Astrocyte (in vitro differentiated cells and primary cell): ENCODE results near the gene PFDN1. TPM values are rescaled to one million over a fixed set of nuclear protein-coding genes. Genes with fewer than 3 reads are reported as not detected.

Source experiments
- DNase-seq: peaks from one replicate; pipeline ENCODE4 v3.0.0-alpha.2; 2010; ENCODE audit warnings: low read depth
- FAIRE-seq: peaks from 2 replicates; lab custom pipeline; 2011; peaks lifted over from hg19 to GRCh38; lab: Jason Lieb, UNC
- H2AFZ ChIP-seq: 2 replicates; pipeline ENCODE4 v1.6.0; 2012; ENCODE audit warnings: low read depth, low read length, inconsistent platforms
- H3K27ac ChIP-seq: 2 replicates; pipeline ENCODE4 v1.5.1; 2011; ENCODE audit warnings: low read depth, low read length, inconsistent platforms
- H3K27me3 ChIP-seq: 2 replicates; pipeline ENCODE4 v1.6.0; 2011; ENCODE audit warnings: low read length, inconsistent platforms; ENCODE audit not compliant: insufficient read depth
- H3K36me3 ChIP-seq: 2 replicates; pipeline ENCODE4 v1.5.1; 2011; ENCODE audit warnings: low read length, inconsistent platforms; ENCODE audit not compliant: insufficient read depth
- H3K4me1 ChIP-seq: 2 replicates; pipeline ENCODE4 v1.5.1; 2011; ENCODE audit warnings: low read length, inconsistent platforms; ENCODE audit not compliant: insufficient read depth
- H3K4me2 ChIP-seq: 2 replicates; pipeline ENCODE4 v1.6.0; 2012; ENCODE audit warnings: low read length, inconsistent platforms
- H3K4me3 ChIP-seq: 2 replicates; pipeline ENCODE4 v1.5.1; 2011; ENCODE audit warnings: low read depth, mild to moderate bottlenecking, low read length, inconsistent platforms; ENCODE audit not compliant: insufficient read depth
- H3K79me2 ChIP-seq: 2 replicates; pipeline ENCODE4 v1.6.0; 2012; ENCODE audit warnings: mild to moderate bottlenecking, low read length, inconsistent platforms; ENCODE audit not compliant: insufficient read depth
- H3K9ac ChIP-seq: 2 replicates; pipeline ENCODE4 v1.6.0; 2012; ENCODE audit warnings: mild to moderate bottlenecking, low read length, inconsistent platforms
- H3K9me3 ChIP-seq: 2 replicates; pipeline ENCODE4 v1.5.1; 2012; ENCODE audit warnings: low read depth, mild to moderate bottlenecking, low read length, inconsistent platforms; ENCODE audit not compliant: insufficient read depth
- H4K20me1 ChIP-seq: 2 replicates; pipeline ENCODE4 v1.6.0; 2012; ENCODE audit warnings: low read length, inconsistent platforms; ENCODE audit not compliant: insufficient read depth
- H3K27ac Mint-ChIP-seq: one replicate; pipeline ENCODE4 v1.8.0; 2021; ENCODE audit warnings: mild to moderate bottlenecking, mixed read lengths; ENCODE audit not compliant: unreplicated experiment
- H3K27me3 Mint-ChIP-seq: one replicate; pipeline ENCODE4 v1.8.0; 2021; ENCODE audit warnings: low read depth, mixed read lengths; ENCODE audit not compliant: unreplicated experiment
- H3K36me3 Mint-ChIP-seq: one replicate; pipeline ENCODE4 v1.8.0; 2021; ENCODE audit warnings: low read depth, mixed read lengths; ENCODE audit not compliant: unreplicated experiment
- H3K4me1 Mint-ChIP-seq: one replicate; pipeline ENCODE4 v1.8.0; 2021; ENCODE audit warnings: low read depth, mixed read lengths; ENCODE audit not compliant: unreplicated experiment
- H3K4me3 Mint-ChIP-seq: one replicate; pipeline ENCODE4 v1.8.0; 2021; ENCODE audit warnings: mild to moderate bottlenecking, moderate library complexity, mixed read lengths; ENCODE audit not compliant: unreplicated experiment
- H3K9me3 Mint-ChIP-seq: one replicate; pipeline ENCODE4 v1.8.0; 2021; ENCODE audit warnings: mild to moderate bottlenecking, mixed read lengths; ENCODE audit not compliant: unreplicated experiment
- CTCF ChIP-seq: IDR thresholded peaks from 2 replicates; pipeline ENCODE4 v1.5.1; 2011; ENCODE audit warnings: low read depth, mild to moderate bottlenecking, inconsistent platforms, low read length, moderate library complexity; ENCODE audit not compliant: insufficient read depth
- EZH2 ChIP-seq: IDR thresholded peaks from 2 replicates; pipeline ENCODE4 v1.6.1; 2012; ENCODE audit warnings: mild to moderate bottlenecking, low read length, inconsistent platforms; ENCODE audit not compliant: insufficient read depth
- total RNA-seq: library from RNA; stranded (reverse); gene quantifications from 2 replicates; pipeline ENCODE4 v1.2.1, GENCODE V29; 2021

PFDN1 gene
- total RNA-seq, 1 donor from 2014 or later: 202 TPM

DNA sequence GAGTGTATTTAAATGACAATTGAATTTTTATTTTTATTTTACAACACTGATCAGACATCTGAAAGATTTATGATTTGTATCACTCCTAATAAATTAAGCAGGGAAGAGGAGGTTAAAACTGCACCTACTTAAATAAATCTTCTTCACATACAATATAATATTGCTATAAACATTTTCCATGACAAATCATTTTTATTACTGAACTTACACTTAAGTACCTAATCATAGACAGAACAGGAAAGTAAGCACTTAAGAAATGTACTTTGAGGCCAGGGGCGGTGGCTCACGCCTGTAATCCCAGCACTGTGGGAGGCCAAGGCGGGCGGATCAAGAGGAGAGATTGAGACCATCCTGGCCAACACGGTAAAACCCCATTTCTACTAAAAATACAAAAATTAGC, 3.8 kb downstream of the PFDN1 start:
- peak overlapping the region; percentile 68 for H3K4me2 ChIP-seq
- Mint-ChIP-seq H3K27ac (peak overlapping the region; percentile 99), H3K36me3 (peaks cover 8% of the 10 kb centered on the region), H3K4me1 (peaks cover 56% of the 10 kb centered on the region), H3K27me3 (no peaks in the 10 kb centered on the region), H3K4me3 (peak overlapping the region; percentile 29), H3K9me3 (no peaks in the 10 kb centered on the region)
- peaks cover 71% of the 10 kb centered on the region for H3K4me1 ChIP-seq
- DNase-seq: no peak
- H2AFZ ChIP-seq: no peak overlapping the region
- H4K20me1 ChIP-seq: no peaks in the 10 kb centered on the region
- H3K27ac ChIP-seq: peak overlapping the region; percentile 98
- H3K27me3 ChIP-seq: no peaks in the 10 kb centered on the region
- H3K4me3 ChIP-seq: no peak overlapping the region
- no peak for TF ChIP-seq EZH2
- TF ChIP-seq CTCF: no peak
- no peaks in the 10 kb centered on the region for H3K36me3 ChIP-seq
- peaks cover 74% of the 10 kb centered on the region for H3K79me2 ChIP-seq
- no peaks in the 10 kb centered on the region for H3K9me3 ChIP-seq
- no peak for FAIRE-seq
- peak overlapping the region; percentile 78 for H3K9ac ChIP-seq

DNA sequence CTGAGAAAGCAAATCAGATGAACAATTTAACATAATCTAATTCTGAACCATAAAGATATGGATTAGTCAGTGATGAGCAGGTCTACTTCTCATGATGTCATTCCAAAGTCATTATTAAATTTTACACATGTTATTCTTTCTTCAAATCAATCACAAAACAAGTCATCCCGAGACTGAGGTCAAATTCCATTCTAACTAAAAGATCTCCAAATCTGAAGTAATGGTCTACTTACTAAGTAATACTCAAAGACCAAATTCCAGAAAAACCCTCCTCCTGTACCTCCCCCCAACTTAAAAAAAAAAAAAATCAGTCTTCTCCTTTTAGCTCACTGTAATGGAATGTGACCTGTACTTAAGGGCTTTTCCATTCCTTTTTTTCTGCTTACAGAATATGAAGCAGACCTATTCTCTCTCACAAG, 4.7 kb downstream of the PFDN1 start:
- H3K27me3 ChIP-seq: no peaks in the 10 kb centered on the region
- no peak overlapping the region for H2AFZ ChIP-seq
- peaks cover 83% of the 10 kb centered on the region for H3K79me2 ChIP-seq
- Mint-ChIP-seq H3K9me3 (no peaks in the 10 kb centered on the region), H3K4me3 (peak overlapping the region; percentile 67), H3K36me3 (peaks cover 8% of the 10 kb centered on the region), H3K27ac (peak overlapping the region; percentile 99), H3K27me3 (no peaks in the 10 kb centered on the region), H3K4me1 (peaks cover 65% of the 10 kb centered on the region)
- TF ChIP-seq EZH2: no peak
- TF ChIP-seq CTCF: no peak
- no peaks in the 10 kb centered on the region for H3K36me3 ChIP-seq
- H3K9ac ChIP-seq: peak overlapping the region; percentile 78
- peak overlapping the region; percentile 68 for H3K4me2 ChIP-seq
- H3K9me3 ChIP-seq: no peaks in the 10 kb centered on the region
- peak; percentile 94 for DNase-seq
- peak; percentile 20 for FAIRE-seq
- peak overlapping the region; percentile 98 for H3K27ac ChIP-seq
- no peaks in the 10 kb centered on the region for H4K20me1 ChIP-seq
- H3K4me1 ChIP-seq: peaks cover 75% of the 10 kb centered on the region
- no peak overlapping the region for H3K4me3 ChIP-seq

- H4K20me1 ChIP-seq: no peaks in the 10 kb centered on the region
- FAIRE-seq: no peak
- H3K27me3 ChIP-seq: no peaks in the 10 kb centered on the region
- Mint-ChIP-seq H3K27ac (peak overlapping the region; percentile 99), H3K4me1 (peaks cover 74% of the 10 kb centered on the region), H3K27me3 (no peaks in the 10 kb centered on the region), H3K36me3 (peaks cover 10% of the 10 kb centered on the region), H3K9me3 (no peaks in the 10 kb centered on the region), H3K4me3 (peak overlapping the region; percentile 67)
- no peak for TF ChIP-seq CTCF
- no peak for TF ChIP-seq EZH2
- peak overlapping the region; percentile 68 for H3K4me2 ChIP-seq
- no peak overlapping the region for H3K4me3 ChIP-seq
- DNase-seq: no peak
- H3K36me3 ChIP-seq: no peaks in the 10 kb centered on the region
- H3K4me1 ChIP-seq: peaks cover 83% of the 10 kb centered on the region
- H3K79me2 ChIP-seq: peaks cover 85% of the 10 kb centered on the region
- H3K9ac ChIP-seq: peak overlapping the region; percentile 78
- peak overlapping the region; percentile 98 for H3K27ac ChIP-seq
- H3K9me3 ChIP-seq: no peaks in the 10 kb centered on the region
- H2AFZ ChIP-seq: no peak overlapping the region
Measured at GRCh38 chr5:140297283-140297682, 5.6 kb downstream of the PFDN1 start.
